ENCODE results near the gene VIPAS39. TPM values are rescaled to one million over a fixed set of nuclear protein-coding genes. Genes with fewer than 3 reads are reported as not detected.

Gene VIPAS39
- polyA plus RNA-seq, 1 donor (not counting 4 experiments of a cell fraction or from before 2014, with no cell fraction given): 24.5 TPM

DNA sequence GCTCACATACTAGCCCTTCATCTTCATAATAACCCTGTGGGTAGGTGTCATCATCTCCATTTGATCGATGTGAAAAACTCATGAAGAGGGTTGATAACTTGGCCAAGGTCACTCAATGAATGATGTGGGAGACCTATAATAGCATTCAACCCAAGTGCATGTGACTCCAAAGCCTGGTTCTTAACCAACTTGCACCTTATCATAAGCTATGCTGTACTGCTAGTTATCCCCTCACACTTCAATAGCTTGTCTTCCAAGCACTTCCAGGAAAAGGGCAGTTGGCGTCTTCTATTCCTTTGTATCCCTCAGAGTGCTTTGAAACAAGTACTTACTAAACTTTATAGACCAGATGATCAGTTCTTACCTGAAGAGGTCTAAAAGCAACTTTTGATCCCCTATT lies 15.2 kb downstream of the VIPAS39 start:
- H3K9me1 ChIP-seq (ENCODE audit: control insufficient read depth, extremely low read depth, insufficient read depth, low read length): no peaks in the 10 kb centered on the region
- TF ChIP-seq EZH2 (IDR thresholded peaks at IDR 0.05; ENCODE audit: low read length): no peak
- TF ChIP-seq, protein P1, sequence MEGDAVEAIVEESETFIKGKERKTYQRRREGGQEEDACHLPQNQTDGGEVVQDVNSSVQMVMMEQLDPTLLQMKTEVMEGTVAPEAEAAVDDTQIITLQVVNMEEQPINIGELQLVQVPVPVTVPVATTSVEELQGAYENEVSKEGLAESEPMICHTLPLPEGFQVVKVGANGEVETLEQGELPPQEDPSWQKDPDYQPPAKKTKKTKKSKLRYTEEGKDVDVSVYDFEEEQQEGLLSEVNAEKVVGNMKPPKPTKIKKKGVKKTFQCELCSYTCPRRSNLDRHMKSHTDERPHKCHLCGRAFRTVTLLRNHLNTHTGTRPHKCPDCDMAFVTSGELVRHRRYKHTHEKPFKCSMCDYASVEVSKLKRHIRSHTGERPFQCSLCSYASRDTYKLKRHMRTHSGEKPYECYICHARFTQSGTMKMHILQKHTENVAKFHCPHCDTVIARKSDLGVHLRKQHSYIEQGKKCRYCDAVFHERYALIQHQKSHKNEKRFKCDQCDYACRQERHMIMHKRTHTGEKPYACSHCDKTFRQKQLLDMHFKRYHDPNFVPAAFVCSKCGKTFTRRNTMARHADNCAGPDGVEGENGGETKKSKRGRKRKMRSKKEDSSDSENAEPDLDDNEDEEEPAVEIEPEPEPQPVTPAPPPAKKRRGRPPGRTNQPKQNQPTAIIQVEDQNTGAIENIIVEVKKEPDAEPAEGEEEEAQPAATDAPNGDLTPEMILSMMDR (optimal IDR thresholded peaks at IDR 0.05 in 1 of 3, IDR thresholded peaks at IDR 0.05 in 1 of 3, conservative IDR thresholded peaks at IDR 0.05 in 1 of 3; ENCODE audit: extremely low read depth in 1 of 3, insufficient read depth in 2 of 3, low read length in 3 of 3): no peak
- H3K4me1 ChIP-seq (ENCODE audit: control insufficient read depth, extremely low read depth, insufficient read depth, low read length): no peaks in the 10 kb centered on the region
- H3K9me3 ChIP-seq (ENCODE audit: control insufficient read depth, low read depth, low read length): no peaks in the 10 kb centered on the region
- H3K9ac ChIP-seq (ENCODE audit: control insufficient read depth, extremely low read depth, insufficient read depth, low read length): no peak overlapping the region
- no peak overlapping the region for H3K4me2 ChIP-seq (ENCODE audit: control insufficient read depth, extremely low read depth, insufficient read depth, low read depth, low read length)
- H2AFZ ChIP-seq (ENCODE audit: control insufficient read depth, low read length): no peak overlapping the region
- DNase-seq (ENCODE audit: low read depth, low spot score): no peak
- H3K27me3 ChIP-seq (ENCODE audit: control insufficient read depth, extremely low read depth, insufficient read depth, low read length): no peaks in the 10 kb centered on the region
- dilution Hi-C loops (cut with MboI; ENCODE audit: extremely low pct_ligation_motif_present, low sequenced_read_pairs): no loop called here
- peaks cover 11 to 20% of the 10 kb centered on the region in 2 experiments for H3K36me3 ChIP-seq (ENCODE audit: control insufficient read depth in 2 of 2, extremely low read depth in 1 of 2, insufficient read depth in 2 of 2, low read length in 2 of 2)
- H4K20me1 ChIP-seq (ENCODE audit: control insufficient read depth, extremely low read depth, insufficient read depth, low read length): no peaks in the 10 kb centered on the region
- FAIRE-seq: no peak
- no peak overlapping the region for H3K27ac ChIP-seq (ENCODE audit: control insufficient read depth, insufficient read depth, low read length)
- H3K79me2 ChIP-seq (ENCODE audit: control insufficient read depth, insufficient read depth, low read length): no peaks in the 10 kb centered on the region
- H3K4me3 ChIP-seq (ENCODE audit: control insufficient read depth in 2 of 3, extremely low read depth in 1 of 3, insufficient read depth in 2 of 3, low read depth in 1 of 3, low read length in 3 of 3): no peak overlapping the region

DNA sequence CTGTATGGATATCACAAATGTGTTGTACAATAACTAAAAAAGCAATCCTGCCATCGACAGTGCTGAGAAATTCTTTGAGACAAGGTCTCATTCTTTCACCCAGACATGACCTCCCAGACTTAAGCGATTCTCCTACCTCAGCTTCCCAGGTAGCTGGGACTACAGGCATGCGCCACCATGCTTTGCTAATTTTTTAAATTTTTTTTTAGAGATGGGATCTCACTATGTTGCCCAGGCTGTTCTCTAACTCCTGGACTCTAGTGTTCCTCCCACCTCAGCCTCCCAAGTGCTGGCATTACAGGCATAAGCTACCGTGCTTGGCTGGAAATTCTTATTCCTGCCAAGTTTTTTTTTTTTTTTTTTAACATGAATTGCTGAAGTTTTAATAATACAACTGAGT lies 17.5 kb downstream of the VIPAS39 start:
- no peak for FAIRE-seq
- H3K36me3 ChIP-seq (ENCODE audit: control insufficient read depth in 2 of 2, extremely low read depth in 1 of 2, insufficient read depth in 2 of 2, low read length in 2 of 2): peaks cover 11 to 27% of the 10 kb centered on the region in 2 experiments

More for the DNA sequence above, 17.5 kb downstream of the VIPAS39 start:
- H3K79me2 ChIP-seq (ENCODE audit: control insufficient read depth, insufficient read depth, low read length): no peaks in the 10 kb centered on the region
- no peaks in the 10 kb centered on the region for H4K20me1 ChIP-seq (ENCODE audit: control insufficient read depth, extremely low read depth, insufficient read depth, low read length)
- no peak for DNase-seq (ENCODE audit: low read depth, low spot score)
- dilution Hi-C loops (cut with MboI; ENCODE audit: extremely low pct_ligation_motif_present, low sequenced_read_pairs): no loop called here
- no peak overlapping the region for H2AFZ ChIP-seq (ENCODE audit: control insufficient read depth, low read length)
- no peaks in the 10 kb centered on the region for H3K9me3 ChIP-seq (ENCODE audit: control insufficient read depth, low read depth, low read length)
- TF ChIP-seq, protein P1 (optimal IDR thresholded peaks at IDR 0.05 in 1 of 3, IDR thresholded peaks at IDR 0.05 in 1 of 3, conservative IDR thresholded peaks at IDR 0.05 in 1 of 3; ENCODE audit: extremely low read depth in 1 of 3, insufficient read depth in 2 of 3, low read length in 3 of 3): no peak
- no peak for TF ChIP-seq EZH2 (IDR thresholded peaks at IDR 0.05; ENCODE audit: low read length)
- H3K27me3 ChIP-seq (ENCODE audit: control insufficient read depth, extremely low read depth, insufficient read depth, low read length): no peaks in the 10 kb centered on the region
- H3K9me1 ChIP-seq (ENCODE audit: control insufficient read depth, extremely low read depth, insufficient read depth, low read length): no peaks in the 10 kb centered on the region
- H3K4me1 ChIP-seq (ENCODE audit: control insufficient read depth, extremely low read depth, insufficient read depth, low read length): no peaks in the 10 kb centered on the region
- no peak overlapping the region for H3K4me3 ChIP-seq (ENCODE audit: control insufficient read depth in 2 of 3, extremely low read depth in 1 of 3, insufficient read depth in 2 of 3, low read depth in 1 of 3, low read length in 3 of 3)
- no peak overlapping the region for H3K4me2 ChIP-seq (ENCODE audit: control insufficient read depth, extremely low read depth, insufficient read depth, low read depth, low read length)
- H3K9ac ChIP-seq (ENCODE audit: control insufficient read depth, extremely low read depth, insufficient read depth, low read length): no peak overlapping the region
- H3K27ac ChIP-seq (ENCODE audit: control insufficient read depth, insufficient read depth, low read length): no peak overlapping the region

All from keratinocyte (primary cell).